B cell (primary cell): Measurements from ENCODE around the gene MTSS2.

Experiments used
- CTCF ChIP-seq: fragments of 200-600 bp; IDR thresholded peaks from one replicate; pipeline ENCODE4 v1.8.0; 2022; ENCODE audit warnings: antibody characterized with exemption, mild to moderate bottlenecking
- EZH2 ChIP-seq: IDR thresholded peaks from 2 replicates; pipeline ENCODE4 v1.6.1; 2012; ENCODE audit warnings: borderline replicate concordance, low read depth, mild to moderate bottlenecking, moderate library complexity, low read length; ENCODE audit not compliant: insufficient read depth, poor library complexity, severe bottlenecking

GRCh38 chr16:70723740-70724145, 37.9 kb upstream of the MTSS2 start:
- TF ChIP-seq CTCF: no peak
- no peak for TF ChIP-seq EZH2
